Stomach (tissue), 4 donors: Measurements from ENCODE around the gene CNDP2.

Source experiments
- CTCF ChIP-seq, 7 experiments: fragments of 450-650 bp in 4 of 7; fragments of 200-600 bp in 3 of 7; sonication (generic) in 3 of 7; IDR thresholded peaks; one replicate each; pipeline ENCODE4 v1.5.1; 2016 to 2019; ENCODE audit warnings: antibody characterized with exemption in 7 of 7, control low read depth in 2 of 7, mild to moderate bottlenecking in 1 of 7
- POLR2AphosphoS5 ChIP-seq, 3 donors: sonication (generic); formaldehyde crosslinking; IDR thresholded peaks; one replicate each; pipeline ENCODE4 v1.6.1; 2016; ENCODE audit warnings: antibody characterized with exemption in 3 of 3

- no peak for TF ChIP-seq POLR2AphosphoS5 (IDR thresholded peaks at IDR 0.05)
- TF ChIP-seq CTCF (IDR thresholded peaks at IDR 0.05): no peak
Measured at GRCh38 chr18:74454279-74454751, 41.8 kb upstream of the CNDP2 start.
